GM12892 (cell line): ENCODE measurements around the gene NUP93.

ENCODE experiments used
- POLR2A ChIP-seq: IDR thresholded peaks from 2 replicates; pipeline ENCODE4 v1.6.1; 2011; ENCODE audit warnings: low read depth, low read length, control low read depth
- POLR2AphosphoS5 ChIP-seq: IDR thresholded peaks from 2 replicates; pipeline ENCODE4 v1.6.1; 2011; ENCODE audit warnings: low read depth, low read length, control low read depth

DNA sequence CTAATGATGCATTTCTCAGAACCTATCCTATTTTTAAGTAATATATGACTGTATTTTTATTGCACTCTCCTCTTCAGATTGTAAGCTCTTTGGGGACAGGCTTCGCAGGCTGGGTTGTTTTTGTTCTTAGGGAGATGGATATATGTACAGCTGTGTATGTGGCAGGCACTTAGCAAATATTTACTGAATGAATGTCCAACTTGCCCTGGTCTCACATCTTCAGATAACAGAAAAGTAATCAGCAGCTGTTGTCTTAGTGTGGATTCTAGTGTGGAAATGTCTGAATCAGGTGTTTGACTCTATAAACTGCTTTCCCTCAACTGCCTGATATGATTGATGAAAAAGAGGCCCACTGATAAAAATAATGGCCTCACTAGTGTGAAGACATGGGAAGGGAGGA lies 88.0 kb downstream of the NUP93 start:
- no peak for TF ChIP-seq POLR2AphosphoS5
- TF ChIP-seq POLR2A, result no peak
